Stimulated activated naive B cell treated with anti-CD40 and anti-IgM and Interleukin-4, amounts not matched to agents 10 μg/mL and 1 μg/mL and 100 μg/mL, for 72 hours (primary cell): ENCODE measurements around the gene TNIK.
"Not testable (repeated sequence)": the region's sequence is repeated elsewhere in the genome, so short reads cannot be mapped to it uniquely, and the experiment has no call there.

Source experiments
- ATAC-seq, 2 donors: fragments of 150-1000 bp; cut with Tn5 transposase; replicated peaks; 2 replicates each; pipeline ENCODE4 v1.10.0; 2021; ENCODE audit warnings: moderate library complexity in 1 of 2
- DNase-seq: peaks from one replicate; pipeline ENCODE4 v3.0.0; 2021
- H3K27ac Mint-ChIP-seq: one replicate; pipeline ENCODE4 v1.8.0; 2022; ENCODE audit warnings: mild to moderate bottlenecking, mixed read lengths
- H3K27me3 Mint-ChIP-seq, 2 donors: one replicate each; pipeline ENCODE4 v1.8.0; 2022; ENCODE audit warnings: mixed read lengths in 2 of 2
- H3K36me3 Mint-ChIP-seq, 2 donors: one replicate each; pipeline ENCODE4 v1.8.0; 2022; ENCODE audit warnings: mixed read lengths in 2 of 2, mild to moderate bottlenecking in 1 of 2
- H3K4me1 Mint-ChIP-seq, 2 donors: one replicate each; pipeline ENCODE4 v1.8.0; 2022; ENCODE audit warnings: mixed read lengths in 2 of 2, mild to moderate bottlenecking in 1 of 2
- H3K4me3 Mint-ChIP-seq, 2 donors: one replicate each; pipeline ENCODE4 v1.8.0; 2022; ENCODE audit warnings: mild to moderate bottlenecking in 2 of 2, mixed read lengths in 2 of 2, moderate library complexity in 1 of 2
- H3K9me3 Mint-ChIP-seq, 2 donors: one replicate each; pipeline ENCODE4 v1.8.0; 2022; ENCODE audit warnings: mixed read lengths in 2 of 2, mild to moderate bottlenecking in 1 of 2

TNIK gene

DNA sequence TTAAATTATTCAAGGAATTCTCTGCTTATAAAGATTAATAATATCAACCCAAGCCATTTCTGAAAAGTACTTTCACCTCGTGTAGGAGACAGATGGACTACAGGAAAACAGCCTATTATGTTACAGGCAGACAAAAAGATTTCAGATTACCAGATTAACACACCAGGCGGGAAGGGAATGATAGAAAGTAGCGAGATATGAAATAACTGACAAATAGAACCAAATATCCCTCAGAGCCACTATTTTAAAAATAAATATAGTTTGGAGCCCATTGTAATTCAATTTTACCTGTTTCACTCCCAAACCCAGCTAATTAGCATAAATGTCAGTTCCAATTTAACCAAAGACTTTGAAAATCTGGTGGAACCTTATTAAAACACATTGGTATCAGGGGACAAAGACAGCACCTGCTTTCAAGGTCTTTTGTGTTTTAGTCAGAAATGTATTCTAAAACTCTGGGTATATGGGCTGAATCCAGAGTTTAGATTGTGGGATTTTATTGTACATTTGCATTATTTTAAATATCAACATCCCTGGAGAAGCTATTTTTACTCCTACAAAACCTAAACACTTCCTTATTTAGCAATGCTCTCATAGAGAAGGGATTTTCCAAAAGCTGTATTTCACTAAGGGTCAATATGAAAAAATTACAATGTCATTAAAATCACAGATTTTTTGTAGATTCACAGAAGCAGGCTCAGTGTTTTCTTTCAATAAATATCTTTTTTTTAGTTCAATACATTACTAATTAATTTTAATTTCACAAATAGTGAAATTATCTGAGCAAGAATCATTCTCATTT, 138.4 kb downstream of the TNIK start:
- DNase-seq, result no peak
- no peaks in the 10 kb centered on the region for H3K27me3 Mint-ChIP-seq

DNA sequence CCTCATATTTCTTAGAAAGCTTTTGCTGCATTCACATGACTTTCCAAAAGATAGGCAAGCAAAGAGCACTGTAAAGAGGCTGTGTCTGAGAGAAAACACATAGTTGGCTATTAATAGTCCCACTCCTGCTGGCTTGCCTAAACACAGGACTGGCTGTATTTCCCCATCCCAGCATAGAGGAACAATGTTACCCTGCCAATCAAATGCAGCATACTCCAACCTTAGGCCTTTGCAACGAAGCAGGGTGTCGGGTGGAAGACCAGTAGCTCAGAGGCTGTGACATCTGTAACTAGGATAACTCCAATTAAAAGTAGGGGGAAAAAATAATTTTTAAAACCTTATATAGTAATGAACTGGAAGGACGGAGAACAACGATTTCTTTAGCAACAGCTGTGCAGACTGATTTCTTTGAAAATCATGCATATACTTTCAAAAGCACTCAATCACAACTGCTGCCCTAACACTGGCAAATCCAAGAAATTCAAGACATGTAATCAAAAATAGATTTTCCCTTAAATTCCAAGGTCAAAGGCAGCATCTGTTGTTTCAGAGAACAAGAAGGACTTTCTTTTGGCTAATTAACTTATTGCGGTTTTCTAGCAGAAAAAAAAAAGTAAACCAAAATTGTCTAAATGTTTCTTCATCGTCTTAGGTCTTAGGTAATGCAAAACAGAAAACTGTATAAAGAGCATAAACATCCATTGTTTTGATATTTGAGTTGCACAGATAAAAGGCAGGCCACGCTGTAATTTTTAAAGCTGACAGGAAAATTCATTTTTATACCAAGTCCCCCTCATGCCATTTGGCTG, 139.3 kb downstream of the TNIK start:
- DNase-seq (no peak), ATAC-seq (no peak)
- Mint-ChIP-seq H3K36me3 (no peaks in the 10 kb centered on the region), H3K27ac (no peak overlapping the region), H3K4me1 (no peaks in the 10 kb centered on the region), H3K27me3 (no peaks in the 10 kb centered on the region), H3K9me3 (peaks cover 0 to 2% of the 10 kb centered on the region in 2 donors), H3K4me3 (no peak overlapping the region)

More for the DNA sequence above, 138.4 kb downstream of the TNIK start:
- no peak overlapping the region for H3K4me3 Mint-ChIP-seq
- no peaks in the 10 kb centered on the region for H3K36me3 Mint-ChIP-seq
- H3K9me3 Mint-ChIP-seq, result peaks cover 0 to 2% of the 10 kb centered on the region in 2 donors
- ATAC-seq, result no peak
- no peaks in the 10 kb centered on the region for H3K4me1 Mint-ChIP-seq
- H3K27ac Mint-ChIP-seq, result no peak overlapping the region

DNA sequence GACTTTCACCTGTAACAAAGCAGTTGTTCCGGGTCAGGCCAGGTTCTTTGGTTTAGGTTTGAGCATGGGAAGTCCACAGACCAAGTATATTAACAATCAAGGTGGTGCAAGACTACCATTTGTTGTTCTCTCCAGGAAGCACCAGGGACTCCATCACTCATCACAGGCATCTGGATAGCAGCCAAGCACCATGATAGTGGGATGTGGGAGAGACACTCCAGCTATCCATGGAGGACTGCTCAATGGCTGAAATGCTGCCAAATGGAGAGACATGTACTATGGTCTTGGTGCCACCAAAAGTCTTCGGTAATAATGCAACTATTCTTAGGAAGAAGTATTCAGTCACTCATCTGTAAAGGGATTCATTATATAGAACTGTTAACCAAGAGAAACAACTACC, 143.0 kb downstream of the TNIK start:
- Mint-ChIP-seq H3K36me3 (no peaks in the 10 kb centered on the region), H3K4me1 (no peaks in the 10 kb centered on the region), H3K27me3 (no peaks in the 10 kb centered on the region), H3K4me3 (no peak overlapping the region), H3K27ac (no peak overlapping the region), H3K9me3 (no peaks in the 10 kb centered on the region)
- no peak for ATAC-seq
- DNase-seq, result no peak

DNA sequence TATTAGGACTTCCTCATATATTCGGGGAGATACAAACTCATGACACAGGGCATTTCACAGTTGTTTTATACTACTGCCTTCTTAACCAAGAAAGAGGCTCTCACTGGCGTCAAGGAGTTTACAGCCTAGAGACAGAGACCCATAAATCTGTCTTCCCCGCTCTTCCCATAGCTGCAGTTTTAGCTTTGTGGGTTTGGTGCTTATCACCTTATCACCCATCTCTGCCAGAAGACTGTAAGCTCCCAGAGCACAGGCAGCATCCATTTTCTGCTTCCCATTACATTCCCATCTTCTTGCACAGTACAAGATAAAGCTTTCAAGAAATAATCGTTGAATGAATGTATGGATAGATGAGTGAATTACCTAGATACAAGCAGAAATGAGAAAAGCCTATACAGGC, 144.3 kb downstream of the TNIK start:
- DNase-seq (no peak), ATAC-seq (no peak)
- Mint-ChIP-seq H3K27me3 (peaks cover 0 to 4% of the 10 kb centered on the region in 2 donors), H3K36me3 (no peaks in the 10 kb centered on the region), H3K9me3 (no peaks in the 10 kb centered on the region), H3K27ac (no peak overlapping the region), H3K4me1 (no peaks in the 10 kb centered on the region), H3K4me3 (no peak overlapping the region)

DNA sequence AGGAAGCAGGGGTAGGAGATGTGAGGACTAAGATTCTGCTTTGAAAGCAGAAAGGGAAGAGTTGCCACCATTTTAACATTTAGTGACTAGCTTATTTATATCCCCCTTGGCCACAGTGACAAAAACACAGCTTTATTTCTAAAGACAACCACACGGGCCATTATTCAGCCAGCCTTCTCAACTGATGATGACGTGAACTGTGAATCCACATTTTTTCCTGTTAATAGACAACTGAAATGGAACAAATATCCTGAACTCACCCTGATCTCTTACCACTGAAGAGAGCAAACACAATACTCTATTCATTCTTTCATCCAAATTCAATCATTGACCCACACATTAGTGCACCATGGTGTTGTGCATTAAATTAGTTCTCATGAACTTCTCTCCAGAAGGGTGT, 145.1 kb downstream of the TNIK start:
- no peaks in the 10 kb centered on the region for H3K9me3 Mint-ChIP-seq
- no peak overlapping the region for H3K27ac Mint-ChIP-seq
- peaks cover 0 to 4% of the 10 kb centered on the region in 2 donors for H3K27me3 Mint-ChIP-seq
- DNase-seq (no peak), ATAC-seq (no peak)
- no peaks in the 10 kb centered on the region for H3K36me3 Mint-ChIP-seq
- H3K4me3 Mint-ChIP-seq, result no peak overlapping the region
- H3K4me1 Mint-ChIP-seq, result no peaks in the 10 kb centered on the region

DNA sequence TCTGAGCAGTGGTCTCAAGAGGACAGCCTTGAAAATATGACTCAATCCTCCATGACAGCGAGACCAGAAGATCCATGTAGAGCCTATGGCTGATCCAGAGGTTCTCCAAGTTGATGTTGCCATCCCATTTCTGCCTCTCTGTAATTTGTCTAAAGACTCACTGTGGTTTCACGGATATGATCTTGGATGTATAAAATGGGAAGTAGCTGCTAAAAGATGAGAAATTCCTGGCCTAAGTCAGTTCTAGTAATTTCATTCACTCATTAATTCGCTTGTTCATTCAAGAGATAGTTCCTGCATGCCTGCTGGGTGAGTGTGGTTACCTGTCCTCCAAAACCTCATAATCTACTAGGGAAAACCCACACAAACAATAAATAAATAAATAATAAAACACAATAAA, 145.9 kb downstream of the TNIK start:
- DNase-seq (no peak), ATAC-seq (no peak)
- Mint-ChIP-seq H3K4me3 (no peak overlapping the region), H3K36me3 (no peaks in the 10 kb centered on the region), H3K27ac (no peak overlapping the region), H3K4me1 (no peaks in the 10 kb centered on the region), H3K27me3 (peaks cover 0 to 4% of the 10 kb centered on the region in 2 donors), H3K9me3 (no peaks in the 10 kb centered on the region)

DNA sequence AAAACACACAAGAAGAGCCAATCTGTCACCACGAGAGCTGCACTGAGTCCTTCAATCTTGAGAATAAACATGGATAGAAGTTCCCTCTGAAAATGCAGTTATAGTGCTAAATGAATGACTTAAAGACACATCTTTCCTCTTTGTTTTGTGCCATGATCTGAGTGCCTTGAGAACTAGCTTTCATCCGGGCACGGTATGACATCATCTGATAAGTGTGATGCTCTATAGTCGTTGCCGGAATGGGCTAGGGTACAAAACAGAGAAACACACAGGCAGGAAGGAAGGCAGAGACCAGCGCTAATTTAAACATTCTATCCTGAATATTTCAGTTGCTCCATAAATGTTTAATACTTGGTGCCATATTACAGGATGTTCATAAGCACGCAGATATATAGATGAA, 146.5 kb downstream of the TNIK start:
- no peaks in the 10 kb centered on the region for H3K36me3 Mint-ChIP-seq
- no peaks in the 10 kb centered on the region for H3K9me3 Mint-ChIP-seq
- H3K27ac Mint-ChIP-seq, result no peak overlapping the region
- peaks cover 0 to 4% of the 10 kb centered on the region in 2 donors for H3K27me3 Mint-ChIP-seq
- H3K4me1 Mint-ChIP-seq, result no peaks in the 10 kb centered on the region
- DNase-seq (no peak), ATAC-seq (no peak)
- no peak overlapping the region for H3K4me3 Mint-ChIP-seq

DNA sequence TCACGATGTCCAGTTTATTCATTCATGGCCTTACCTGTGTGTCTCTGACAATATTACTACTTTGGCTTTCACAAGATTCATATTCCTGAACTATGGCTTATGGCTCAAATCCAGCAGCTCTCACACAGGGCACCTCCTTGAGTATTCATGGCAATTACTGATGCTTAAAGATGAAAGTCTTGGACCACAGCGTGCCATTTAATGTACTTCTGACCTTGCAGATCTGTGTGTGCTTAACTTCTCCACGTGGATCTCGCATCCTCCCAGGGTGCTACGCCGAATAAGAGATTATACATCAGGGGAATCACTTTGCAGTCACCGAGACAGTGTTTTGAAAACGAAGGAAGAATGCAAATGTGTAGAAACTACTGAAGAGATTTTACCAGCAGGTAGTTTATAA, 147.5 kb downstream of the TNIK start:
- H3K4me1 Mint-ChIP-seq, result no peaks in the 10 kb centered on the region
- peaks cover 0 to 5% of the 10 kb centered on the region in 2 donors for H3K9me3 Mint-ChIP-seq
- peaks cover 0 to 4% of the 10 kb centered on the region in 2 donors for H3K27me3 Mint-ChIP-seq
- no peak for ATAC-seq
- no peaks in the 10 kb centered on the region for H3K36me3 Mint-ChIP-seq
- no peak for DNase-seq
- no peak overlapping the region for H3K4me3 Mint-ChIP-seq
- H3K27ac Mint-ChIP-seq, result no peak overlapping the region

DNA sequence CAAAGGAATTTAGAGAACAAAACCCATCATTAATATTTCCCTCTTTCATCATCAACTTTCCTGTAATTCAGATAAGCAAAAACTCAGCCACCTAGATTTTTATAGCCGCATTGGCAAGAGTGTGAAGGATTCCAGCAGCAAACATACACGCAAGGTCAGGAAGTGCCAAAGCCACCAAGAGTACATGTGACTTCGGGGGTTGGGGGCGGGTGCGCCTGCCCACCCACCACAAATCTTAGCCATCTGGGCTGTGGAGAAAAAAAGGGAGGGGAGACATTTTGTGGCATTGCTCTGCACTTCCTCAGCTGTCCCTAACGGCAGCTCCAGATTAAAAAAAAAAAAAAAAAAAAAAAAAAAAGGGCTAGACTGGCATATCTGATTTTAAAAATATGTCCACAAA, 148.4 kb downstream of the TNIK start:
- Mint-ChIP-seq H3K27me3 (peaks cover 0 to 4% of the 10 kb centered on the region in 2 donors), H3K4me1 (no peaks in the 10 kb centered on the region), H3K9me3 (peaks cover 0 to 5% of the 10 kb centered on the region in 2 donors), H3K4me3 (no peak overlapping the region), H3K36me3 (no peaks in the 10 kb centered on the region), H3K27ac (no peak overlapping the region)
- DNase-seq (no peak), ATAC-seq (no peak)

DNA sequence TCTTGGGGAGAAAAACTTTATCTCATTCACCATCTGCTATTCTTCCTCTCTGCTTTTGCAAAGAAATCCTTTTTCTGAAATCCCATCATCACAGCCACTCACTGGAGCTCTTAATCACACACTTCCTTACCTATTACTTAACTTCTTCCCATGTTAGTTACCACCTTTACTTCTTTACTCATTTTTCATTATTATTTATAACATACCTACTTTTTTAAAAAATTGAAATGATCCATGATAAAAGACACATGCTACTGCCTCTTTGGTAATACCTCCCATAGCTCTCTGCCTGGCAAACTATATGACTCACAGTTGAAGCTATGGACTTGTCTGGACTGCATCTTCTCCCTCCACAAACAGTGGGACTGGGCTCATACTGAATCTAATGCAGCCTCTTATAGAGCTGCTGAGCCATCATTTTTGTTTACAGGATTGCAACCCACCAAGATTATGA, 150.3 kb downstream of the TNIK start:
- Mint-ChIP-seq H3K4me3 (no peak overlapping the region), H3K36me3 (no peaks in the 10 kb centered on the region), H3K27me3 (peaks cover 0 to 4% of the 10 kb centered on the region in 2 donors), H3K9me3 (peaks cover 2 to 6% of the 10 kb centered on the region in 2 donors), H3K4me1 (no peaks in the 10 kb centered on the region), H3K27ac (no peak overlapping the region)
- ATAC-seq (no peak), DNase-seq (no peak)

DNA sequence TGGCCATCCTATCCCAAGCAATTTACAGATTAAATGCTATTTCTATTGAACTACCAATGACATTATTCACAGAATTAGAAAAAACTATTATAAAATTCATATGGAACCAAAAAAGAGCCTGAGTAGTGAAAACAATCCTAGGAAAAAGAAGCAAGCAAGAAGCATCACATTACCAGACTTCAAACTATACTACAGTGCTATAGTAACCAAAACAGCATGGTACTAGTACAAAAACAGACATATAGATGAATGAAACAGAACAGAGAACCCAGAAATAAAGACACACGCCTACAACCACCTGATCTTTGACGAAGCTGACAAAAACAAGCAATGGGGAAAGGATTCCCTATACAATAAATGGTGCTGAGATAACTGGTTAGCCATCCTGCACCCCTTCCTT, 152.2 kb downstream of the TNIK start:
- no peaks in the 10 kb centered on the region for H3K36me3 Mint-ChIP-seq
- peaks cover 0 to 4% of the 10 kb centered on the region in 2 donors for H3K27me3 Mint-ChIP-seq
- H3K4me1 Mint-ChIP-seq, result no peaks in the 10 kb centered on the region
- DNase-seq, result no peak
- no peak for ATAC-seq
- H3K9me3 Mint-ChIP-seq, result peaks cover 4 to 13% of the 10 kb centered on the region in 2 donors
- H3K27ac Mint-ChIP-seq, result no peak overlapping the region
- no peak overlapping the region for H3K4me3 Mint-ChIP-seq

DNA sequence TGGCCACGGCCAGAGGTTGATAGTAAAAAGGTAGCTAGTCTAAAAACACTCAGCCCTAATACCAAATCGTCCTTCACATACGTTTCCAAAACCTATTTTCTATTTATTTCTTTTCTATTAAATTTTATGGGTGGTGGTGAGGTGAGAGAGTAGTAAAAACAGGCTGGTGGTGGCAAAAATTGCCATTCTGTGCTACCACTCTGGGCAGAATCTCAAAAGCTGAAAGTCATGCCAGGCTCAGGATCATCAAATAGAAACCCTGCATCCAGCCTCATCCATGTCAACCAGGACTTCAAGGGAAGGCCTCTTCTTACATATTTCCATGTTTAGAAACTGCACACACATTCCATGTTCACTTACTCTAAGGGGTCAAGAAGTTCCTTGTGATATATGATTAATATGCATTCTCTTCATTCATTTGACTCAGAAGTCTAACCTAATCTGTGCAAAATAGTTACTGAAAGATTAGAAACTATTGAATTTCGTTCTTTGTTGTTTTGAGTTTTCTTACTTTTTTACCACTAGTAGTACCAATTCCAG, 153.1 kb downstream of the TNIK start:
- Mint-ChIP-seq H3K4me1 (no peaks in the 10 kb centered on the region), H3K4me3 (no peak overlapping the region), H3K27me3 (peaks cover 0 to 4% of the 10 kb centered on the region in 2 donors), H3K9me3 (peaks cover 4 to 13% of the 10 kb centered on the region in 2 donors), H3K27ac (no peak overlapping the region), H3K36me3 (no peaks in the 10 kb centered on the region)
- ATAC-seq (no peak), DNase-seq (no peak)

DNA sequence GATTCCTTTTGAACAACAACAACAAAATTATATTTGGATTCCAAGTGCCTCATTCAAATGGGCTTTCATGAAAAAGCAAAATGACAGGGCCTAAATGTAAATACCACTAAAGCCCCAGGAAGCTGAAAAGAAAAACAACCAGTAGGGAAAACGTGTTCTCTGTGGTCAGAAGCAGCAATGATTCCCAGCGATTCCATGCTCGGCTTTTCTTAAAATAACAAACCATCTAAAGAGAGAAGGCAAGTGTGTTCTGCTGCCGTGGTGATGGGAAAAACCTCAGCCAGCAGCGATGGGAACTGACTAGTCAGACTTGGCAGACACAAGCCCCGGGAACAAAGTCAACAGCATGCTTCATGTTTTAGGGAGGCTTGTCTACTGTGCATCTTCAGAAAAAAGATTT, 153.6 kb downstream of the TNIK start:
- Mint-ChIP-seq H3K4me1 (no peaks in the 10 kb centered on the region), H3K36me3 (no peaks in the 10 kb centered on the region), H3K4me3 (no peak overlapping the region), H3K27me3 (peaks cover 0 to 2% of the 10 kb centered on the region in 2 donors), H3K27ac (no peak overlapping the region), H3K9me3 (peaks cover 4 to 13% of the 10 kb centered on the region in 2 donors)
- ATAC-seq, result no peak
- DNase-seq, result no peak

DNA sequence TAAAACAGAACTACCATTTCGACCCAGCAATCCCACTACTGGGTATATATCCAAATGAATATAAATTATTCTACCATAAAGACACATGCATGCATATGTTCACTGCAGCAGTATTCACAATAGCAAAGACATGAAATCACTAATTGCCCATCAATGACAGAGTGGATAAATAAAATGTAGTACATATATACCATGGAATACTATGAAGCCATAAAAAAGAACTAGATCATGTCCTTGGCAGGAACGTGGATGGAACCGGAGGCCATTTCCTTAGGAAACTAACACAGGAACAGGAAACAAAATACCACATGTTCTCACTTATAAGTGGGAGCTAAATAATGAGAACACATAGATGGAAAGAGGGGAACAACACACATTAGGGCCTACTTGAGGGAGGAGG, 154.4 kb downstream of the TNIK start:
- H3K9me3 Mint-ChIP-seq, result peaks cover 4 to 13% of the 10 kb centered on the region in 2 donors
- H3K4me3 Mint-ChIP-seq, H3K36me3 Mint-ChIP-seq, DNase-seq, H3K27me3 Mint-ChIP-seq, ATAC-seq, H3K4me1 Mint-ChIP-seq, H3K27ac Mint-ChIP-seq: not testable (repeated sequence)
